PC-9 (cell line): ENCODE measurements around the gene SRSF6.

Experiments used
- CTCF ChIP-seq: fragments of 200-600 bp; sonication (generic); conservative IDR thresholded peaks from 2 replicates; pipeline ENCODE4 v1.6.1; 2017; ENCODE audit warnings: mixed run types, antibody characterized with exemption, mild to moderate bottlenecking, moderate library complexity
- EZH2 ChIP-seq: fragments of 200-600 bp; sonication (generic); IDR thresholded peaks from 2 replicates; pipeline ENCODE4 v1.8.0; 2017; ENCODE audit warnings: antibody characterized with exemption, low read depth

DNA sequence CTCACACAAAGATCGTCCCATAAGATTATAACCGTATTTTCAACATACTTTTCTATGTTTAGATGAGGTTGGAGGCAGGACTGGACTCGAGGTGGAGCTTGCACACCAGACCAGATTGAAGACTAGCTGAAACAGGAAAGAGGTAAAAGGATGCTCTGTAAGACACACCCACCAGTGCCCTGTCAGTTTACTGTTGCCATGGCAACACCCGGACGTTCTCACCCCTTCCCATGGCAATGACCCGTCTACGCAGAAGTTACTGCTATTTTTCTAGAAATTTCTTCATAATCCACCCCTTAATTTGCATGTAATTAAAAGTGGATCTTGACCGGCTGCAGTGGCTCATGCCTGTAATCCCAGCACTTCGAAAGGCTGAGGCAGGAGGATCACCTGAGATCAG lies 13.6 kb upstream of the SRSF6 start:
- TF ChIP-seq EZH2 (no peak), CTCF (no peak)
